A549 treated with CORT108297 at 1 μM for 4 hours (cell line): ENCODE measurements around the gene ATP6V1G1. TPM values are rescaled to one million over a fixed set of nuclear protein-coding genes. Genes with fewer than 3 reads are reported as not detected.

Experiments used
- total RNA-seq: library from RNA; stranded (reverse); fragments of 200-300 nt; extraction: Qiagen RNA extraction; gene quantifications from 5 replicates; pipeline ENCODE4 v1.2.3, GENCODE V29; 2022

Gene ATP6V1G1, protein sequence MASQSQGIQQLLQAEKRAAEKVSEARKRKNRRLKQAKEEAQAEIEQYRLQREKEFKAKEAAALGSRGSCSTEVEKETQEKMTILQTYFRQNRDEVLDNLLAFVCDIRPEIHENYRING
- 107 to 154 TPM (median 119 TPM) in 5 replicates for total RNA-seq

DNA sequence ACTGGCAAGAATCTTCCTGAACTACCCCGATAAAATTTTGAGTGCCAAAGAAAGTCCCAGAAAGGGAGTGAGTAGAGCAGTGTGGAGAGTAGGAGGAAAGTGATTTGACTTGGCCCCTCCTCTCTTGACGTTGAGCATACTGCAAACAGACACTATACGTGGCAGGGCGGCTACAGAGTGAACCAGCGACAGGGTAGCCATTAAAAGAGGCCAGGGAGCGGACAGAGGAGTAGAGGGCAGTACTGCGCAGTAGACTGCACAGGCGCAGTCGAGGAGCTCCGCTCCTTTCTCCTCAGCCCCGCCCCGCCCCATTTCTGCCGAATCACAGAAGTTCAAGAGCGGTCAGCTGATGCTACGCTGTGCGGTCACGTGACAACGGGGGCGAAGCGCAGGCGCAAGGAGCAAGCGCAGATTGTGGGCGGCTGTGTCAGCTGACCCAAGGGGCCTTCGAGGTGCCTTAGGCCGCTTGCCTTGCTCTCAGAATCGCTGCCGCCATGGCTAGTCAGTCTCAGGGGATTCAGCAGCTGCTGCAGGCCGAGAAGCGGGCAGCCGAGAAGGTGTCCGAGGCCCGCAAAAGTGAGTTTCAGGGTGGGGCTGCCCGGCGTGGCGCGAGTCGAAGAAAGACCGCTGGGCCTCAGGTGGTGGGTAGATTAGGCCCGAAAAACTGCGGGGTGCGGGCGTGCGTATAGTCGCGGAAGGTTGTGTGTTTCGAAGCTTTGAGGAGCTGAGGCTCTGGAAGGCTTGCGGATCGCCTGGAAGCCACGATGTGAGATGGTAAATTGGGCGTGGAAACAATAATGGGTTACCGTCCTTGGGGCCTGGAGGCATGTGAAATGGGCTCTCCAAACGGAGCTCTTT is at the start of gene ATP6V1G1:
Gene ATP6V1G1, plus strand, starts transcription at position 425 of the 858 bp plus-strand sequence. Its CDS starts 70 bp downstream, at position 495.

Other genes with a start within 250 kb of the ATP6V1G1 start
- gene AKNA, start 199.8 kb upstream of the ATP6V1G1 start, total RNA-seq, result 3.4 to 4.5 TPM (median 4.4 TPM) in 5 replicates
- 4.3 to 8.3 TPM (median 7.8 TPM) in 5 replicates for gene WHRN, start 82.3 kb upstream of the ATP6V1G1 start, total RNA-seq
- gene TMEM268, start 23.5 kb downstream of the ATP6V1G1 start, total RNA-seq, result 10.9 to 12.3 TPM (median 11.8 TPM) in 5 replicates
- not detected in 5 replicates for gene TEX53, start 70.0 kb downstream of the ATP6V1G1 start, total RNA-seq
- gene TEX48, start 94.4 kb downstream of the ATP6V1G1 start, total RNA-seq, result not detected in 5 replicates
- 0.21 to 0.40 TPM (median 0.25 TPM) in 5 replicates for gene TNFSF15, start 218.3 kb downstream of the ATP6V1G1 start, total RNA-seq